ENCODE data around the gene FBN1. TPM values are rescaled to one million over a fixed set of nuclear protein-coding genes. Genes with fewer than 3 reads are reported as not detected.

The FBN1 gene
- total and polyA plus RNA-seq, 10 of the 15 experiments (the other 5 are each of a cell fraction or from before 2014, with no cell fraction given) = 2.2 to 15.3 (median 7.0) TPM

DNA sequence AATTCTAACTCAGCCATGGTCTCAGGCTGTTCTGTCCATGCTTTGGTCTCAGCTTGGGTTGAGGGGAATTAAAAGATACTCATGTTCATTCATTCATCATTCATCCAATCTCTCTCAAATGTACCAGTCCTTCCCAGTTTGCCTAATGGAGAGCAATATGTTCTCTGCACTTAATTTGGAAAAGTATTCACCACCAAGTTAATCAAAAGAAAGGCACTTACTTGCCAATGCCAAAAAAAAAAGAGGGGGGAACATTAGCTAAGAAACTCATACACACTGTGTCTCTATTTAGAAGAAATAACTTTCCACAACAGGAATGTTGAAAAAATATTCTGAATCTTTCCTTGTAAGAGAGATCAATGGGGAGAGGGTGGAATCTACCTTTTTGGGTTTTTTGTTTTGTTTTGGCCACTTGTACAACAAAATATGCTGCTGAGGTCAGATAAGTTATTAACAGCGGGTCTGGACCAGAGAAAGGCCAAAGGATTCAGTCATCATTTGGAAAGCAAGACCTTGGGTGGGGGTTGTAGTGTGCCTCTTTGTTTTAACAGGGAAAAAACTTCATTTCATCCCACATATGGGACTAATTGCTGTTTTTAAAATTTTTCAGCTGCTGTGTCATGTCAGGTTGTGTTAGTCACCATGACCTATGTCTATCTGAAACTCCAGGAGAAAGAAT is 152.3 kb downstream of the FBN1 start:
- intact Hi-C loops (cut with micrococcal nuclease; ENCODE audit: unreplicated experiment) (no loop called here), in situ Hi-C loops (cut with MboI) (no loop called here)
- ChIA-PET POLR2A (no interaction called here), CTCF (interaction anchor here (3.0 kb wide), 1 partner anchor 15 kb away, joined by 14 read pairs; no protein-coding TSS in a partner anchor), RAD21 (ENCODE audit: unreplicated experiment) (no interaction called here), SMC1A (ENCODE audit: uncharacterized antibody, unreplicated experiment) (interaction anchor here (1.0 to 1.7 kb wide), 2 partner anchors 9 to 13 kb away, joined by 3 to 4 read pairs; no protein-coding TSS in a partner anchor)
- Histone ChIP-seq H3K9me3 (replicated peaks; ENCODE audit: control insufficient read depth, insufficient read depth, low read length) (no peaks in the 10 kb centered on the region), H3K79me2 (ENCODE audit: control insufficient read depth, insufficient read depth, low read length) (no peaks in the 10 kb centered on the region), H3K9ac (ENCODE audit: control insufficient read depth, insufficient read depth, low read length) (no peak overlapping the region), H3K4me1 (ENCODE audit: control insufficient read depth, insufficient read depth, low read length) (no peaks in the 10 kb centered on the region; the same call in 1 of the 2 replicates), H2AFZ (ENCODE audit: control insufficient read depth, low read depth, low read length) (no peak overlapping the region), H3K36me3 (ENCODE audit: control insufficient read depth in 2 of 2, insufficient read depth in 2 of 2, low read length in 1 of 2) (peaks cover 0 to 3% of the 10 kb centered on the region in 2 experiments; a peak in 2 of 4 replicates), H3K4me3 (no peak overlapping the region), H3K27me3 (replicated peaks in 1 of 2; ENCODE audit: control insufficient read depth in 2 of 2, insufficient read depth in 2 of 2, low read length in 1 of 2) (no peaks in the 10 kb centered on the region), H3K4me2 (ENCODE audit: control insufficient read depth, insufficient read depth) (no peak overlapping the region), H4K20me1 (ENCODE audit: control insufficient read depth, insufficient read depth) (no peaks in the 10 kb centered on the region), H3K27ac (ENCODE audit: control insufficient read depth, insufficient read depth) (no peak overlapping the region)
- ATAC-seq (no peak), DNase-seq (ENCODE audit: low read depth, low spot score) (no peak), FAIRE-seq (no peak)
- BruUV-seq (replicated peaks) = TSS peak; percentile 44
- WGBS (ENCODE audit: insufficient coverage, insufficient replicate concordance, low lambda C conversion rate, missing lambda C conversion rate) = 50% methylated on average over 1 of the region's 1 CpG
- no peak for TF ChIP-seq SPI1 (IDR thresholded peaks at IDR 0.05; ENCODE audit: borderline replicate concordance, insufficient read depth, low read depth, low read length)
- TF ChIP-seq EZH2 (IDR thresholded peaks at IDR 0.05; ENCODE audit: borderline replicate concordance, control insufficient read depth, low read depth, low read length) = no peak
- no peak for TF ChIP-seq ZNF217 (IDR thresholded peaks at IDR 0.05)
- no peak for TF ChIP-seq JUND (IDR thresholded peaks at IDR 0.05; ENCODE audit: low read depth, low read length)
- TF ChIP-seq SP1 (IDR thresholded peaks at IDR 0.05; ENCODE audit: low read depth, low read length) = no peak
- no peak for TF ChIP-seq NFXL1 (IDR thresholded peaks at IDR 0.05; ENCODE audit: borderline replicate concordance)
- TF ChIP-seq, protein P1, sequence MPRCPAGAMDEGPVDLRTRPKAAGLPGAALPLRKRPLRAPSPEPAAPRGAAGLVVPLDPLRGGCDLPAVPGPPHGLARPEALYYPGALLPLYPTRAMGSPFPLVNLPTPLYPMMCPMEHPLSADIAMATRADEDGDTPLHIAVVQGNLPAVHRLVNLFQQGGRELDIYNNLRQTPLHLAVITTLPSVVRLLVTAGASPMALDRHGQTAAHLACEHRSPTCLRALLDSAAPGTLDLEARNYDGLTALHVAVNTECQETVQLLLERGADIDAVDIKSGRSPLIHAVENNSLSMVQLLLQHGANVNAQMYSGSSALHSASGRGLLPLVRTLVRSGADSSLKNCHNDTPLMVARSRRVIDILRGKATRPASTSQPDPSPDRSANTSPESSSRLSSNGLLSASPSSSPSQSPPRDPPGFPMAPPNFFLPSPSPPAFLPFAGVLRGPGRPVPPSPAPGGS (IDR thresholded peaks at IDR 0.05; ENCODE audit: borderline replicate concordance, insufficient read depth, low read depth, low read length, poor library complexity, severe bottlenecking) = no peak
- no peak for TF ChIP-seq NFYB (IDR thresholded peaks at IDR 0.05; ENCODE audit: insufficient read depth, low read depth, low read length)
- TF ChIP-seq MYB (IDR thresholded peaks at IDR 0.05; ENCODE audit: borderline replicate concordance, low read depth, low read length) = no peak
- TF ChIP-seq MEF2A (IDR thresholded peaks at IDR 0.05; ENCODE audit: insufficient read depth, low read depth, low read length) = no peak
- no peak for TF ChIP-seq MEF2B (IDR thresholded peaks at IDR 0.05; ENCODE audit: partially characterized antibody, poor library complexity, severe bottlenecking)
- no peak for TF ChIP-seq ZNF384 (IDR thresholded peaks at IDR 0.05; ENCODE audit: borderline replicate concordance, low read depth, low read length)
- TF ChIP-seq ZNF622 (IDR thresholded peaks at IDR 0.05) = no peak
- no peak for TF ChIP-seq CHD4 (IDR thresholded peaks at IDR 0.05)
- no peak for TF ChIP-seq BACH1 (IDR thresholded peaks at IDR 0.05; ENCODE audit: borderline replicate concordance)
- TF ChIP-seq POLR2AphosphoS5 (IDR thresholded peaks at IDR 0.05; ENCODE audit: low read length) = no peak
